ENCODE results near the gene EEA1.
"Not testable (repeated sequence)": the region's sequence is repeated elsewhere in the genome, so short reads cannot be mapped to it uniquely, and the experiment has no call there.

EEA1 gene

DNA sequence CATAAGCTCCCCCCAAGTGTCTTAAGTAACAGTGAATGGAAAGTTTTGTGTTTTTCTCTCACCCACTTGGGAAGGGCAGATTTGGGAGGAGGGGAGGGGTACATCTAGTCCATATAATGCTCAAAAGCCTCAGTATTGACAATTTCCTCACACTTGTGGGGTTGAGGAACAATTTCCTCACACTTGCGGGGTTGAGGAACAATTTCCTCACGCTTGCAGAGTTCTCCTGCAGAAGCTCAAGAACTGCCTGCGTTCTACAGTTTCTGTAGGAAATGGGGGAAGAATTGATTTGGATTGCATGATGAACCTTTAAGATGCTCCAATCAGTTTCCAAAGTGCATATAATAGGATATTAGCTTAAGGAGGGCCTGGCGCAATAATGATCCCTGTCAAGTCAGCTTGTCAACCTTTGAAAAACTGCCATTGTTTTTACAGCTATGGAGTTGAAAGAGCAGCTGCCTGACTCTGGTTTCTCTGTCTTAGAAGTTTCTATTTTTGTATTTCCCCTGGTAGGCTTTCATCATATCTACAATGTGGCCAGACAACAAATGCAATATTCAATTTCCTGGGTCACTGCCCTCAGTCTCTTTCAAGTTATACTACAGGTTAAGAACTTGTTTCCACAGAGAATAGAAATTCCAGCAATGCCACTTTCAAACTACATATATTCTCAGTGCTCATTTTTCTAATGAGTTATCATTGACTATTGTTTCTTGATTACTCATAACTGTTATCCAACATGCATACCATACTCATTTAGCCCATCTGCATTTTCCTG is 159.8 kb downstream of the EEA1 start:
- H3K27ac ChIP-seq, result no peak overlapping the region

DNA sequence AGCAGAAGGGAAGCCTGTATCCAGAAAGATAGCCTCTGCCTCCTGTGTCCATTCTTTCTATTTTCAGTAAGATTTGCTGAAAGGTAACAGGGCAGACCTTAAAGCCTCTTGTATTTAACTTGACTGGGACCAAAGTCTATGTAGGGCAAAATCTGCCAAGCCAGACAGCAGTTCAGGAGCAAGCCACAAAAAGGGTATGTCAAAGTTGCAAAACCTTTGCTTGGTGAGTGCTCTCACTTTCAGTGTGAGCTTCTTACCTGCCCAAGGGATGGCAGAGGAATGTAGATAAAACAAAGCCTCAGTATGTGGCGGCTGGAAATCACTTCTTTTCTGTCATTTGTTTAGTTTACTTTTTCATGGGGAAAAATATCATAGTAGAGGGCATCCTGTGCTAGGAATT is 163.2 kb downstream of the EEA1 start:
- no peak overlapping the region for H3K4me3 ChIP-seq
- H3K27ac ChIP-seq, result no peak overlapping the region

More for the DNA sequence above, 159.8 kb downstream of the EEA1 start:
- H3K4me3 ChIP-seq, result no peak overlapping the region

DNA sequence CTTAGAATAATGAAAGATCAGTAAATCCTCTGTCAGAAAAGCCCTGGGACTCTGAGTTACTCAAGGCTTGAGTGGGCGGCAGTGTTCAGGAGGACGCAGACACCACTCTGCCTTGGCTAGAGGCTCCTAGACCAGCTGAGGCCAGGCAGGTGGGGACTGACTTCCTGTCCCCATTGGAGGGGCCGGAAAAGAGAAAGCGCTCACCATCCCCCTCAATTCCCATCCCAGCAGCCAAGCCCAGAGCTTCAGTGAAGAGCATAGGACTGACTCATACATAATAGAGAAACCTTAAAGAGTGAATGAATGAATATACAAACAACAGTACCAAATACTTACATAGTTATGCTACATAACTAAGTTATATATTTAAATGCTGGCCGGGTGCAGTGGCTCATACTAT is 164.3 kb downstream of the EEA1 start:
- Histone ChIP-seq H3K4me3 (no peak overlapping the region), H3K27ac (no peak overlapping the region)

DNA sequence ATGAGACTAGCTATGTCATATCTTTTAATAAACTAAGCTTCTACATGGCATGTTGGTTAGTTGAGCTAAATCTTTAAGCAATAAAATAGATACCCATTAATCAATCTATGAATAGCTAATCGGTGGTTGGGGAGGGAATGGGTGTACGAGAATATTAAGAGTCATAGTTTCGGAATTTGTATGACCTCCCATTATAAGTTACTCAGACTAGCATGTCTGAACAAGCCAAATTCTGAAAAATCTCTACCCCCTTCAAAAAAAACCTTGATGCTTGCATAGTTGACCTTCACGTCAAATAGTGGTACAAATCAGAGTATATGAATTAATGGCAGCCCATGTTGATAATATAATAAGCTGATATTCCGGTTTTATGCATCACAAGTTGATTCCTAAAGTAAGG is 166.3 kb downstream of the EEA1 start:
- Histone ChIP-seq H3K4me3 (no peak overlapping the region), H3K27ac (no peak overlapping the region)

DNA sequence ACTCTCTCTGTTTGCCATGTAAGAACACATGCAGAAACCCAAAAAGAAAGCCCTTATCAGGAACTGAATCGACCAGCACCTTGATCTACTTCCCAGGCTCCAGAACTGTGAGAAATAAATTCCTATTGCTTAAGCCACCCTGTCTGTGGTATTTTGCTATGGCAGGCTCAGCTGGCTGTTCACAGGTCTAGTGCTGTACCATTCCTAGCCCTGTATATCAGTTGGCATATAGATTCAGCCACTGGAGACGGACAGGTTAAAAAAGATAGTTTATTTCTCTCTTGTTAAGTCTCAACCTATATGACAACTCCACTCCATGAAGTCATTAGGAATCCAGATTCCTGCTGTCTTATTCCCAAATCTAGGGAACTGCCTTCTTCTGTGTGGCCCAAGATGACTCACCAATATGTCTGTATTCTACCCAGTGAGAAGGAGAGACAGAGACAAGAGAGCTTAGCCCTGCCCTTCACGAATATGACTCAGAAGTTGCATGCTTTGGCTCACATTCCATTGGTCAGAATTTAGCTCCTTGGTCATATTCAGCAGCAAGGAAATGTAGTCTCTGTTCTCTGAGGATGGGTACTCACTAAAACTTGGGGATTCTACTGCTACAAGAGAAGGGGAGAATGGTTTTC is 169.3 kb downstream of the EEA1 start:
- no peak overlapping the region for H3K4me3 ChIP-seq
- H3K27ac ChIP-seq, result no peak overlapping the region

DNA sequence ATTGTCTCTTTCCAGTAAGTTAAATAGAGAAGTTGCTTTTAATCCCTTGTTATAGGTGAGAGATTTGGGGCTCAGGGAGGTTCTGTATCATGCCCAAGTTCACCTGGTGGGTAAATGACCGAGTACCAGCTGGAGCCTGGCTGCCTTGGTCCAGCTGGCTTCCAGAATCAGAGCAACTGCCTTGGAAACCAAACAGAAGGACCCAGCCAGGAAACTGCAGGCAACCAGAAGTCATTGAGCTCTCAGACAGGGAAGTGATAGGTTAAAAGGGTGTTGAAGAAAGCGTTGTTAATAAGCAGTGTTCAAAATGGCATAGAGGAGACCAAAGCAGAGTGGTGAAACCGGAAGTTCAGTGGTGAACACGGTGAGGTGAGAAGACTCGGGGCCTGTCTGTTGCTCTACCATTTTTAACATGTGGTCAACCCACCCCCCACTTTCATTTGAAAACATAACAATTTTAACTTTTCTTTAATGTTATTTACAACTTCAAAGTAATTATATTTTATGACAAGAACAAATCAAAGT is 171.4 kb downstream of the EEA1 start:
- Histone ChIP-seq H3K4me3 (no peak overlapping the region), H3K27ac (no peak overlapping the region)

DNA sequence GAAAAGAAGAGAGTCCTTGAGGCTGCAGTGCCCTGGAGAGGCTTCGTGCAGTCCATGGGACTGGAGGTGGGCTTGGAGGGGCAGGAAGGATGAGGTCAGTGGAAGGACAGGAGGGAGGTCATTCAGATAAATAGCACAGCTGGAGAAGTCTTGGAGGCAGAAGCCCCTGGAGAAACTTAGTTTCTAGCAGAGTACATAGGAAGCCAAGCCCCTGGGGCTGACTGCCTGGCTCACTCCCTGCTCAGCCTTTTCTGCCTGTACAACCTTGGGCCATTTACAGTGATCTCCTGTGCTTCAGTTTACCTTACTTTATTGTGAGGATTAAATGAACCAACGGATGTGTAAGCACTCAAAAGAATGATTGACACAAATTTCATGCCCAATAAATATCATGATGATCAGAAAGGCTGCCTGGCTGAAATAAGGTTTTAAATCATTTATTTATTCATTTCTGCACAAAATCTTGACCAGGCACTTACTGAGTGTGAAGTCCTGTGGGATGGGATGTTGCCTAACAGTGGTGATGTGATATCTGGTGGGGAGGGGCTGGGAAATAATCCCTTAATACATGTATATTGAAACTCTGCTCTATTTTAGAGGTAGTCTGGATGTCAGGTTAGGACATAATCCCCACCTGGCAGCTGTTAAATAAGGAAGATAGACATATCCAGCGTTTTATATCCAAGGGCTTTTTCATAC is 172.0 kb downstream of the EEA1 start:
- Histone ChIP-seq H3K4me3 (no peak overlapping the region), H3K27ac (no peak overlapping the region)

DNA sequence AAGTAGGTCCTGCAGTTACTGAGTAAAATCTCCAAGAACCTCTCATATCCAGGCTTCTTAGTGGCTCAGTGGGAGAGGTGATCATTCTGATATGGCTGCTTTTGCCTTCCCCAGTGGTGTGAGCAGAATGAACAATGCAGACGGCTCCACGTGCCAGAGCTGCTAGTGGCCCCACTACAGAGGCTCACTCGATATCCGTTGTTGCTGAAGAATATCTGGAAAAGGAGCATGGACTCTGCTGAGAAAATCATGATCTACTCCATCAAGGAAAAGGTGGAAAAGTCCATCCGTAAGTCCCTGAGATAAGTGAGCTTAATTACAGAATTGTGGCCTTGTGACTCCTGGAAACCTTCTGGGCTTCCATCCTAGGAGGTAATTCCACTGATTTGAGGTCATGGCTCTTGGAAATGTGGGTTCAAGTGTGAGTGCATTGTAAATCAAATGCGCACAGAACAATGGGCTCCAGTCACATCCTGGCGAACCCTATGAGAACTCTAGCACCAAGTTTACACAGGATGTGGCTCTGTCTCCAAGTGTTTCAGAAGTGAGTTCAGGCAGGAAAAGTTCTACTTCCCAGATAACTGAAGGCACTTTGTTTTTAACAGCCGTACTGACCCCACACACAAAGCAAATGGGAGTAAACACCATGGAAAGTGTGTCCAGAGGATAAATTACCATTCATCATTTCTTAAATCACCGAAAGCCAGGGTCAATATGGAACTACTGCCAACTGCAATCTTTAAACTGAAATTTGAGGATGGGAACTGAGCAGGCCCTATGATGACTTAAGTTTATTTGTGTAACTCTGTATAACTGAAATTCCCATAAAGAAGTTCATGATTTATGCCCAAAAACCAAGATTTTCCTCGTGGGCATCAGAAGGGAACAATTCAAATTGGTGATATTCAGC is 174.9 kb downstream of the EEA1 start:
- peak overlapping the region in 2 of 21 experiments; percentile 14 to 15 for H3K27ac ChIP-seq
- H3K4me3 ChIP-seq, result no peak overlapping the region

DNA sequence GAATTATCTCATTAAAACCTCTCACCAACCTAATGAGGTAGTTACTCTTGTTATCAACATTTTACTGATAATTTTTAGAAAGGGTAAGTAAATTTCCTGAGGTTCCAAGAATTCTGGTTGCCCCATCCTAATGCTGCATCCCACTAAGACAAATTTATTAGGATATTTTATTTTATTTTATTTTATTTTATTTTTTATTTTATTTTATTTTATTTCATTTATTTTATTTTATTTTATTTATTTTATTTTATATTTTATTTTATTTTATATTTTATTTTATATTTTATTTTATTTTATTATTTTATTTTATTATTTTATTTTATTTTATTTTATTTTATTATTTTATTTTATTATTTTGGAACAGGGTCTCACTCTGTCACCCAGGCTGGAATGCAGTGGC is 179.4 kb downstream of the EEA1 start:
- H3K27ac ChIP-seq, H3K4me3 ChIP-seq: not testable (repeated sequence)

DNA sequence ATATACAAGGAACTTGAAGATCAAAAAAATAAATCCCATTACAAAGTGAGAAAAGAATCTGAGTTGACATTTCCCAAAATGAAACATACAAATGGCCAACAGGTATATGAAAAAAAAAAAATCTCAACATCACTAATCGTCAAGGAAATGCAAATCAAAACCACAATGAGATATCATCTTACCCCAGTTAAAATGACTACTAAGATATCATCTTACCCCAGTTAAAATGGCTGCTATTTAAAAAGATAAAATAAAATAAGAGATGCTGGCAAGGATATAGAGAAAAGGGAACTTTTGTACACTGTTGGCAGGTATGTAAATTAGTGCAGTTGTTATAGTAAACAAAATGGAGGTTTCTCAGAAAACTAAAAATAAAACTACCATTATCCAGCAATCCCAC is 181.9 kb downstream of the EEA1 start:
- Histone ChIP-seq H3K27ac (peak overlapping the region in 5 of 21 experiments; percentile 24 to 76 (median 61)), H3K4me3 (no peak overlapping the region)

DNA sequence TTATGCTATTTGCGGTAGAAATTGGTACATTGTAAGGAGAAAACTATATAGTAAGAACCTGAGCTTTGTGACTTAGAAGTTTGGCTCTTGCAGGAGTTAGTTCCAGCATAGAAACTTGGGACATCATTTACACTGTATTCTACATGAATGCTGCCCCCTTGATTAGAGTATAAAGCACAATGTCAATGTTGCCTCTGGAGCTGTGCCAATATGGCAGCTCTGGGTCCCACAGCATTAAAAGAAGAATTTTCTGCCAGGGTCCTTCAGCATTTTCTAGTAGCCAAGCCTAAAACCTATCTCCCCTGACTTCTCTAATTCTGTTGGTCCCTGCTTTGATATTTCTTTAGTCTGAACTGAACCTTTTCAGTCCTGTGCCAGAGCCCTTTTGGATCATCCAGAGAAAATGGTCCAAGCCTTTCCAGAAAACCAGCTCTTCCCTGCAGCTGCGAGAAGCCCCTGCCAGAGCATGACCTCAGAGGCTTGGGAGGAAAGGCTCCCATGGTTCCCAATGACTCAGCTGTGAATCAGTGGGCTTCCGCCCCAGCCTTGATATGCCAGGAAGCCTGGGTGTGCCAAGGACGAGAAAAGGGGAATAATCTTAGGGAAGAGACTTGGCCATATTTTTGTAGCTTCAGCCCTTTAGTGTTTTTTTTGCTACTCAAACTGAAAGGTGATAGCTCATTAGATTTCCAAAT is 183.1 kb downstream of the EEA1 start:
- Histone ChIP-seq H3K27ac (peak overlapping the region in 18 of 21 experiments; percentile 3 to 76 (median 56)), H3K4me3 (no peak overlapping the region)

DNA sequence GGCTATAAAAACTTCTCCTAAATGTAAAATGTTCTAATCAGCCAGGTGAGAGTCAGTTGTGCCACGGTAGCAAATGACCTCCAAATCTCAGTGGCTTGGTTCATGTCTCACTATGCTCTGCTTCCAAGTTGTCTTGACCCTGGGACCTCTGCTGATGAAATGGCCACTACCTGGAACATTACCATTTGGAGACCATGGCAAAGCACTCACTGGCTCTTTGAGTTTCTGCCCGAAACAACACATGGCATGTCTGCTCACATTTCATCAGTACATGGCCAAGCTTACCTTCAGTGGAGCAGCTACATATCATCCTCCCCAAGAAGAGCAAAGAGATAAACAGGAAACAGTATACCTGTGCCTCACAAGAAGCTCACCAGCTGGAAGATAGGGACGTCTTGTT is 186.1 kb downstream of the EEA1 start:
- no peak overlapping the region for H3K4me3 ChIP-seq
- no peak overlapping the region for H3K27ac ChIP-seq

DNA sequence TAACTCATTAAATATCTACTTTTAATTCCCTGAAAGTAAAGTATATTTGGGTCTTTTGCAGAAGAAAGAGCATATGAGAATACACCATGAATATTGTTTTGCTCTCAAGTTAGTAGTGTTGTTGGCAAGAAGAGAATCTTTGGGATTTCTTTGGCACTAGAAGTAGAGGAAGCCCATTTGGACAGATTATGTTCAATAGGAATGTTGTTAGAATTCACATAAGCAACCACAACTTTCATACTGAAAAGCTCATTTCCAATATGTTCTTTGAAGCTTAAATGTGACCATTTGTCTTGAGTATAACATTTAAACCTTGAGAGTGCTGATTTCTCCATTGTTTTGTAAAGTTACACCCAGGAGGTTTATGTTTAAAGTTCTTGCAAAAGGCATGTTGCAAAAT is 188.7 kb downstream of the EEA1 start:
- no peak overlapping the region for H3K27ac ChIP-seq
- H3K4me3 ChIP-seq, result no peak overlapping the region

DNA sequence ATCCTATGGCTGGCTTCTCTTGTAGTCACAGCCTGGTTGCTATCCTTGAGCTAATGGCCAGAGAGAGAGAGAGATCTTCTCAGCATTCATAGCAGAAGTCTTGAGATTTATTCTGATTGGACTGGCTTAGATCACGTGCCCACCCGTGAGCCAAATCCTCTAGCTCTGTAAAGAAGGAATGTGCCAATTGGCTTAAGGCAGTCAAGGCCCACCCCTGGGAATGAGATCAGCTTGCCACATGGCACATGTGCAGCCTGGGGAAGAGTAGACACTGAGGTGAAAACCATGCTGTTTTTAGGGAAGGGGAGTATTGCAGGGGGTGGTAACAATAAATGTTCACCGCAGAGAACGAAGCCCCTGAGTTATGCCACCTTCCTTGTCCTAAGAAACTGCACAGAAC is 190.0 kb downstream of the EEA1 start:
- Histone ChIP-seq H3K27ac (no peak overlapping the region), H3K4me3 (no peak overlapping the region)

DNA sequence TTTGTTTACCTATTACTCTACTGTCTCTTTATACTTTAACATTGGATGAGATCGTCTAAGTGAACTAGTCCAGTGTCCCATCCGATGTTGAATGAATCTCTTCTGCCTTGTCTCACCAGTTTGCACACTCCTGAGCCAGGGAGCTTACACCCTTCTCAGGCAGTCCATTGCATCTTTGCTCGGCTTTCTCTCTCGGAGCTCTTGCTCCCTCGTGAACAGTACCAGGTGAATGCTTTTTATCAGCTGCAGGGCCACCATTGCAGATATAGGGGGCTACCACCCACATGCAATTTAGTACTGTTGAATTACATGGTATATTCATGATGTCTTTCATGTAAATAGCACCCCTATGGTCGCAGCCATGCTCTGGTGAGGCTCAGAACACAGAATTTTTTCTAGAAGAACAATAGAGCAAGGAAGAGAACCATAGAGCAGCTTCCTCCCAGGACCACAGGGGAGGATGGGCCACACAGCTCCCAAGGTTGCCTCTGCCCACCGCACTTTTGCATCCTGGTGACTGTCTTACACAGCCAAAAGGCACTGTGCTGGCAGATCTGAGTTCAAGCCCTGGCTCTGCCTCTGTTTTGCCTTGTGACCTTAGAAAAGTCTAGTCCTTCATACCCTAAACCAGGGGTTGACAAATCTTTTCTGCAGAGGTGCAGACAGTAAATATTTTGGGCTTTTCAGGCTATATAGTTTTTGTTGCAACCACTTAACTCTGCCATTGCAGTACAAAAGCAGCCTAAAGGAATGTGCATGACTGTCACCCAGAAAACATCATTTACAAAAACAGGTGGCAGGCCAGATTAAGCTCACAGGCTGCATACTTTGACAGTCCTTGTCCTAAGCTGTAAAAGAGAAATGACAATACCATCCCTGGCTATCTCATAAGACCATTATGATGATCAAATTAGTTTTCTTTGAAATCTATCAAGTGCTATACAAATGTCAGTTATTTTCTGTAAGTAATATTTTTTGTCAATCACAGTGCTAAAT is 190.9 kb downstream of the EEA1 start:
- Histone ChIP-seq H3K4me3 (no peak overlapping the region), H3K27ac (no peak overlapping the region)

DNA sequence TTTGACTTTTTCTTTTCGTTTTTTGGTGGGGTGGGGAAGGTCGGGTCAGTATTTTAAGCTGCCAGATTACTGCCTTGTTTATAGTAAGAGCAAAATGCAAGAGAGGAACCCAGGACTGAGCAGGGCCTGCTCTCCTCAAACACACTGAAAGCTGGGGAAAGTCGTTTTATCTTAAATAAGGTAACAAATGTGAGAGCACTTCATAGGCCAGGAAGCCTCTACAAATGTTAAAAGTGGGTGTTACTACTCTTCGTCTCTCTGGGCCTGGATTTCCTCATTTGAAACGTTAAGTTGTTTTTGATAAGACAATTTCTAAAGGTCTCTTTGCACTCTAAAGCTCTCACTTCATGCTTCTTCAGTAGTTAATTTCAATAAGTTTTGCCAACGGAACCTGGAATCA is 192.5 kb downstream of the EEA1 start:
- no peak overlapping the region for H3K27ac ChIP-seq
- H3K4me3 ChIP-seq, result no peak overlapping the region

DNA sequence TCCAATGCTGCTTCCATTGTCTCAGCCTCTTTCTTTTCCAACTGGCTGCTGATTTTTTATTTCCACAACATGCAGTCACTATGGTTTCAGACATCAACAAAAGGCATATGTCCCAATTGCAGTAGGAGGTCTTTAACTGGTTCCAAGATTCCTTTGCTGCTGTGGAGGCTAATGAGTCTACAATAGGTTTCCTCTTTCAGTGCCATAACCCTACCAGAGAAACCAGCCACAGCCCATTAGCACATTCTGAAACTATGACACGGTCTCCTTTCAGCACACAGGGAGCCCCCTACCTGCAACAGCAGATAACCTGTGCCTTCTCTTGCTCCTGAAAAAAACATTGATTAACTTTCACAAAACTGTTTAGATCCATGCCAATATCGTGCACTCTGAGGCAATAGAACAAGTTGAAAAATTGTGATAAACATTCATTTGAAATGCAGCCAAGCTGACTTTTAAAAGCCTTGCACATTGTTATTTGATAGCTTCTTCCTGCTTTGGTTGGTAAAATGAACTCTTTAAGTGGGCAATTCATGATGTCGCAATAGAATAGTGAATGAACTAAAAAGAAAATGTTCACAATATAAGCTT is 193.9 kb downstream of the EEA1 start:
- Histone ChIP-seq H3K4me3 (no peak overlapping the region), H3K27ac (peak overlapping the region in 5 of 21 experiments; percentile 39 to 56 (median 41))

DNA sequence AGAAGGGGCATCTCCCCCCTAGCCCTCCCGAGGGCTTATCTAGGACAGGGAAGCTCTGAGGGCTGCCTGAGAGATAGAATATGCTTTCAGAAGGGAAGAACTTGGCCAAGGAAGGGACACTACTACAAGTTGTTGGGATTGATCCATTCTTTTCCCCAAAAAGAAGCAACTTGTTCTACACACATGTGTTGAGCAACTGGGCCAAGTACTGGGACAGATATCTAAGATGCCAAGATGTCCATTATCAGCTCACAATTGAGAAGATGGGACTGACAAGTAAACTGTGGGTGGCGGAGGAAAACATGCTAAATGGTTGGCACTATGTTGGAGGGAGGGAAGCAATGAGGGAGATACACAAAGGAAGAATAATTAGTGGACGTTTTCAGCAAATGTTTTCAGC is 195.4 kb downstream of the EEA1 start:
- H3K4me3 ChIP-seq, result no peak overlapping the region
- H3K27ac ChIP-seq, result no peak overlapping the region

Data from skin epidermis (tissue), 12 donors.